ENCODE measurements around the gene PPARD.
"Not testable (repeated sequence)": the region's sequence is repeated elsewhere in the genome, so short reads cannot be mapped to it uniquely, and the experiment has no call there.

The PPARD gene

DNA sequence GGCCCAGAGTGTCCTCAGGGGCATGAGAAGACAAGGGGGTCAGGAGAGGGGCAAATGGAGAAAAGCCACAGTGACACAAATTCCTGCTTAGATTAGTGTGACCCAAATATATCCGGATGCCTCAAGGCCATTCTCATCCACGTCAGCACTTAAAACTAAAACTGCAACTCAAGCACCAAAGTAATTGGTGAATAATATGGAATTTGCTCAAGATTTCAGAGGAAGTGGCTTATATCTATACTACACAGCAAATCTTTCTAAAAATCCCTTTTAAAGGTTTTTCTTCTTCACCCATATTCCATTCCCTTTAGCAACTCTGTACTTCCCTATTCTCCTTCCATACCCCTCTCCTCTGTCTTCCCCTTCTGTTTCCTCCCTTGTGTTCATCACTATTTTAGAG, 29.6 kb upstream of the PPARD start:
- no peak for DNase-seq

DNA sequence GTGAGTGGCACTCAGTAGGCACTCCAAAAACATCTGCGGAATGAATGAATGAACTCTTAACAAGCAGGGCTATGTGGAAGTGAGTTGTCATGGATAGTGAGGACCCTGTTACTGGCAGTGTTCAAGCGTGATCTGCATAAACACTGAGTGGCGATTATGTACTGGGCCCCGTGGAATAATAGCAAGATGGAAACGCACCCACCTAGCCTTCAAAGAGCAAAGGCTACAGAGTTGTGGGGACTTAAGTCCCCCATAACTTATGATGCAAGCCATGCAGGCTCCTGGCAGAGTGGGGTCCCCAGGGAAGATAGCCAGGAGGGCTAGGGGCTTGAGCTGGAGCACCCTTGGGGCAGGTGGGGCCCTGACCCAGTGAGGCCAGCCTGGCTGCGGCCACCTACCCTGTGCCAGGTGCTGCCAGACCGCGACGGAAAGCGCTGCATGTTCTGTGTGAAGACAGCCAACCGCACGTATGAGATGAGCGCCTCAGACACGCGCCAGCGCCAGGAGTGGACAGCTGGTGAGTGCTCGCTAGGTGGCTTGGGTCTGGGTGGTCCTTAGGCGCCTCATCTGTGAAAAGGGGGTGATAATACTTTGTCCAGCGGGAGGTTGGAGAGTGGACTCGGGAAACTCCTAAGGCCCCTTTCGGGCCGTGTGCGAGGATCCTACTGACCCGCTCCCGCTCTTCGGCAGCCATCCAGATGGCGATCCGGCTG, 24.7 kb upstream of the PPARD start:
- DNase-seq, result no peak

DNA sequence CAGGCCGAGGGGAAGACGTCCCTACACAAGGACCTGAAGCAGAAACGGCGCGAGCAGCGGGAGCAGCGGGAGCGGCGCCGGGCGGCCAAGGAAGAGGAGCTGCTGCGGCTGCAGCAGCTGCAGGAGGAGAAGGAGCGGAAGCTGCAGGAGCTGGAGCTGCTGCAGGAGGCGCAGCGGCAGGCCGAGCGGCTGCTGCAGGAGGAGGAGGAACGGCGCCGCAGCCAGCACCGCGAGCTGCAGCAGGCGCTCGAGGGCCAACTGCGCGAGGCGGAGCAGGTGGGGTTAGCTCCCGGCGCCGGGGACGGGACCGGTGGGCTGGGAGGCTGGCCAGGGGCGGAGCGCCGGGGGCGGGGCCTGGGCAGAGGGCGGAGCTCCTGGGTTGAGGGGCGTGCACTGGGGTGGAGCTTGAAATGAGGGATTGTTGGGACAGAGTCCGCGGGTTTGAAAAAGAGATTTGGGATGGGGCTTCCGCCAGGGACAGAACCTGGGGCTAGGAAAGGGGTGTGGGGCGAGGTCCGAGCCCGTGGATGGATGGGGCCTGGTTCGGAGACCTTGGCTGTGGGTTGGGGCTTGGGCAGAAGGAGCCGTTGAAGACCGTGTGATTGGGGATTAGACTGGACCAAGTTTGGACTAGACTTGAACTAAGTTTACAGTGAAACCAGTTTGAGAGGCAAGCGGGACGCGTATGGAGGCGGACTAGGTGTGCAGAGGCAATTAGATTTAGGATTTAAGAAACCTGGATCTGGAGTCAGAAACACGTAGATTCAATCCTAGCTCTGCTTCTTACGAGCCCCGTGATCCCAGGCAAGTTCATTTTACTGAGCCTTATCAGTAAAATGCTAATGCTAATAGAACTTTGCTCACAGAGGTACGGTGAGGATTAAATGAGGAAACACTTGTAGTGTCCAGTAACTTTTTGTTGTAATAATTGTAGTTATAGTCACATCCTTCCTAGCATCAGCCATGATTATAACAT, 23.9 kb upstream of the PPARD start:
- DNase-seq, result peak; percentile 84

DNA sequence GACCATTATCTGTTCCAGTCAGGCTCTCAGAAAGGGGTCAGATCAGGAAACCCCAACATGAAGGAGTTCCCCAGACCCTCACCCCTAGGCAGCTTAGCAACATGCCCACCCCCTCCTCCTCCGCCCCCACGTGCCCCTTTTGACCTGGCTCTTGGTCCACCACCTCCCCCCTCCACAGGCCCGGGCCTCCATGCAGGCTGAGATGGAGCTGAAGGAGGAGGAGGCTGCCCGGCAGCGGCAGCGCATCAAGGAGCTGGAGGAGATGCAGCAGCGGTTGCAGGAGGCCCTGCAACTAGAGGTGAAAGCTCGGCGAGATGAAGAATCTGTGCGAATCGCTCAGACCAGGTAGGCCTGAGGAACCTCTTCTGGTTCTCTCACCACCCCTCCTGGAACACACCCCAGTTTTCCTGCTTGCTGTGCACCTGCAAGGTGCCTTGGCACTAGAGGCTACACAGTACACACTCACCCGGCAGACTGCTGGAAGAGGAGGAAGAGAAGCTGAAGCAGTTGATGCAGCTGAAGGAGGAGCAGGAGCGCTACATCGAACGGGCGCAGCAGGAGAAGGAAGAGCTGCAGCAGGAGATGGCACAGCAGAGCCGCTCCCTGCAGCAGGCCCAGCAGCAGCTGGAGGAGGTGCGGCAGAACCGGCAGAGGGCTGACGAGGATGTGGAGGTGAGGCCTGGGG, 22.9 kb upstream of the PPARD start:
- no peak for DNase-seq

DNA sequence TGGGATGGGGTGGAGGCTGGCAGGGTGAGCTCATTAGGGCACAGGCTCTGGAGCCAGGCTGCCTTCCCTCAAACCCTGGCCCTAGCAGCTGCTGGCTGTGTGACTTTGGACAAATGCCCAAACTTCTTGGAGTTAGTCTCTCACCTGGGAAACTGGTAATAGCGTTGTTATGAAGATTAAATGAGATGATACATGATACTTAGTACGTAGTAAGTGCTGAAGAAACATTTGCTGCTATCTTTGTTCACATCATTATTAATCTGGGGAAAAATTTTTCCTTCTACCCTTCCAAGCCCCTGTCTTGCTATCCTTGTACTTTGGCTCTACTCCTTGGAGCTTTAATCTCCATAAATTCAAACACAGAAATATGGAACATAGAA, 22.3 kb upstream of the PPARD start:
- DNase-seq, result no peak

DNA sequence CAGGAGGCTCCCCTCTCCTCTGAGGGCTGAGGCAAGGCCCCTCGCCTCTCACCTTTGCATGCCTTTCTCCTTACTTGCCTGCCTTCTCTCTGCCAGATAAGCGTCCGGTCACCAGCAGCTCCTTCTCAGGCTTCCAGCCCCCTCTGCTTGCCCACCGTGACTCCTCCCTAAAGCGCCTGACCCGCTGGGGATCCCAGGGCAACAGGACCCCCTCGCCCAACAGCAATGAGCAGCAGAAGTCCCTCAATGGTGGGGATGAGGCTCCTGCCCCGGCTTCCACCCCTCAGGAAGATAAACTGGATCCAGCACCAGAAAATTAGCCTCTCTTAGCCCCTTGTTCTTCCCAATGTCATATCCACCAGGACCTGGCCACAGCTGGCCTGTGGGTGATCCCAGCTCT, 21.3 kb upstream of the PPARD start:
- DNase-seq, result no peak

DNA sequence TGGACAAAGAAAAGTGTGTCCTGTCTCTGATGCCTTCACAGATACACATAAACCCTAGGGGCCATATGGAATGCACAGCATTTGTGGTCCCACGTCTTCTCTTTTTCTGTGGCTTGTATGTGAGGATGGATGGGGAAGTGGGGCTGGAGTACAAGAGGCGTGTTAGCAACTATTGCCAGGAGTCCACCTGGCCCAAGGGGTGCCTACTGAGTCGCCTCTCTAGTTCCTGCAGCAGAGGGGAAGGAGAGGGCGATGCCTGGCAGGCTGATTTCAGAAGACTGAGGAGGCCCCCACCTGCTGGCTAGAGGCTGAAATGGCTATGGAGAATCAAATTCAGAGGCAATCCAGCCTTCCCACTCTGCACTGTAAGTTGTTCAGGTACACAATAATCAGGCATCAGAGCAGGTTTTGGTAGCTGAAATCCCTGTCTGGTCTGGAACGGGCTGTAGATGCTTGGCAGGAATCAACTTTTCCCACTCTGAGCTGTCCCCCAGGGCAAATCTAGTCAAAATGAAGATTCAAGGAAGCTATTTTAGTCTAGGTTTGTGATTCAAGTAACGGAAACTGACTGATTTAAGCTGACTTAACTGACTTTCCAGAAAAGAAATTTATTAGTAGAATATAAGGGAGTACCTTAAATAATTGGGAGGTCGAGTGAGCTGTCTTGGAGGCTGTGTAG, 14.9 kb upstream of the PPARD start:
- peak; percentile 39 for DNase-seq

DNA sequence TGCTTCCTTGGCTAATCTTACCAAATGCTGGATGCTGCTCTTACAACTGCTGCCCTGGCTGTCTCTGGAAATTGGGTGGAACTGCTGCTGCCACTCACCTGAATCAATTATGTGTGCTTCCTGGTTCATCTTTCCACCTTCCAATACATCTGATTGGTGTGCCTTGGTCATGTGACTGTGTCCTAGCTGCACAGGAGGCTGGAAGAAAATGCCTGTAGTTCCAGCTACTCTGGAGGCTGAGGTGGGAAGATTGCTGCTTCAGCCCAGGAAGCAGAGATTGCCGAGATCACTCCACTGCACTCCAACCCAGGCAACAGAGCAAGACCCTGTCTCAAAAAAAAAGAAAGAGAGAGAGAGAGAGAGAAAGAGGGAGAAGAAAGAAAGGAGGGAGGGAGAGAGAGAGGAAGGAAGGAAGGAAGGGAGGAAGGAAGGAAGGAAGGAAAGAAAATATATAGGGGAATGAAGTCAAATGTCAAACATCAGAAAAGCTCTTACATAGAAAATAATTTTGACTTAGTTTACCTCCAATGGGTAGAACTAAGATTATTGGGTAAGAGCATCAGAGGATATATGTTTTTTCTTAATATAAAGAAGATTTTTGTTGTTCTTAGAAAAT, 14.1 kb upstream of the PPARD start:
- no peak for DNase-seq

DNA sequence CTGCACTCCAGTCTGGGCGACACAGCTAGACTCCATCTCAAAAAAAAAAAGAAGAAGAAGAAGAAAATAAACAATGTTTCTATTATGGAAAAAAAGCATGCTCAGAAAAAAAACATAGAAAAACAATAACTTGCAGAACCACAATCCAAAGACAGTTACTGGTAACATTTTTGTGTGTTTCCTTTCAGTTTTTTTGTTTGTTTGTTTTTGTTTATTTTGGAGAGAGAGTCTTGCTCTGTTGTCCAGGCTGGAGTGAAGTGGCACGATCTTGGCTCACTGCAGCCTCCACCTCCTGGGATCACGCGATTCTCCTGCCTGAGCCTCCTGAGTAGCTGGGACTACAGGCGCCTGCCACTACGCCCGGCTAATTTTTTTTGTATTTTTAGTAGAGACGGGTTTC, 13.4 kb upstream of the PPARD start:
- DNase-seq, result not testable (repeated sequence)

DNA sequence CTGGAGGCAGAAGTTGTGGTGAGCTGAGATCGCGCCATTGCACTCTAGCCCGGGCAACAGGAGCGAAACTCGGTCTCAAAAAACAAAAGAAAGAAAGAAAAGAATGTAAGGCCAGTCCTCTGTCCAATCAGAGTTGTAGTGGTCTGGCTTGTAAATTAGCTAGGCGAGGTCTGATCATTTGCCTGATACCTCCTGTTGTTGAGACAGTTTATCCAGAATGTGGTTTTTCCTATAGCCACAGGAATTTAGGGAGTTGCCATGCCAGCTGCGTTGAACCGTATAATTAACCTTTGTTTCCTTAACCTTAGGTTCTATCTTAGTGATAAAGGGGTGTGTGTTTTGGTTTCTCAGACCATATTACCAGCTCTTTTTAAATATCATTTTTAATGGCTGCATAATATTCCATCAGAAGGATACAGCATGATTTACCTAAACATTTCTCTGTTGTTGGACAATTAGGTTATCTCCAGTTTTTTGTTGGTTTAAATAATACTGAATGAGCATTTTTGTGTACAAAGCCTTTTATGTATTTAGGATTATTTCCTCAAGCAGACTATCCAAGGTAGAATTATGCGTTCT, 11.7 kb upstream of the PPARD start:
- DNase-seq, result no peak

DNA sequence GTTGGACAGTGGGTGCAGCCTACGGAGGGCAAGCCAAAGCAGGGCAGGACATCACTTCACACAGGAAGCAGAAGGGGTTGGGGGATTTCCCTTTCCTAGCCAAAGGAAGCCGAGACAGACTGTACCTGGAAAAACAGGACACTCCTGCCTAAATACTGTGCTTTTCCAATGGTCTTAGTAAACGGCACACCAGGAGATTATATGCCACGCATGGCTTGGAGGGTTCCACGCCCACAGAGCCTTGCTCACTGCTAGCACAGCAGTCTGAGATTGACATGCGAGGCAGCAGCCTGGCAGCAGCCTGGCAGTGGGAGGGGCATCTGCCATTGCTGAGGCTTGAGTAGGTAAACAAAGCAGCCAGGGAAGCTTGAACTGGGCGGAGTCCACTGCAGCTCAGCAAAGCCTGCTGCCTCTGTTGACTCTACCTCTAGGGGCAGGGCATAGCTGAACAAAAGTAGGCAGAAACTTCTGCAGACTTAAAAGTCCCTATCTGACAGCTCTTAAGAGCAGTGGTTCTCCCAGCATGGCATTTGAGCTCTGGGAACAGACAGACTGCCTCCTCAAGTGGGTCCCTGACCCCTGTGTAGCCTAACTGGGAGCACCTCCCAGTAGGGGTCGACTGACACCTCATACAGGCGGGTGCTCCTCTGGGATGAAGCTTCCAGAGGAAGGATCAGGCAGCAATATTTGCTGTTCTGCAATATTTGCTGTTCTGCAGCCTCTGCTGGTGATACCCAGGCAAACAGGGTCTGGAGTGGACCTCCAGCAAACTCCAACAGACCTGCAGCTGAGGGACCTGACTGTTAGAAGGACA, 10.1 kb upstream of the PPARD start:
- DNase-seq, result not testable (repeated sequence)

DNA sequence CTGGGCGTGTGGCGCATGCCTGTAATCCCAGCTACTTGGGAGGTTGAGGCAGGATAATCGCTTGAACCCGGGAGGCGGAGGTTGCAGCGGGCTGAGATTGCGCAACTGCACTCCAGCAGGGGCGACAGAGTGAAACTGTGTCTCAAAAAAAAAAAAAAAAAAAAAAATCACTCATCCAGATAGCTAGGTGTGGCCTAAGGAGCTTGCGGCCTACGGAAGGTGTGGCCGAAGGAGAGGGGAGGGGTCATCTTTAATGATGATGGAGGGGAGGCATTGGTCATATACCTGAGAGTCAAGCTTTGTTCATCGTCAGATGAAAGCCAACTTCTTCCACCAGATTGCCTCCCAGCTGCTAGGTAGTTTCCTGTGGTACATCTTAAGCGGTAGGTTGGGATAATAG, 801 bp upstream of the PPARD start:
- DNase-seq, result no peak

DNA sequence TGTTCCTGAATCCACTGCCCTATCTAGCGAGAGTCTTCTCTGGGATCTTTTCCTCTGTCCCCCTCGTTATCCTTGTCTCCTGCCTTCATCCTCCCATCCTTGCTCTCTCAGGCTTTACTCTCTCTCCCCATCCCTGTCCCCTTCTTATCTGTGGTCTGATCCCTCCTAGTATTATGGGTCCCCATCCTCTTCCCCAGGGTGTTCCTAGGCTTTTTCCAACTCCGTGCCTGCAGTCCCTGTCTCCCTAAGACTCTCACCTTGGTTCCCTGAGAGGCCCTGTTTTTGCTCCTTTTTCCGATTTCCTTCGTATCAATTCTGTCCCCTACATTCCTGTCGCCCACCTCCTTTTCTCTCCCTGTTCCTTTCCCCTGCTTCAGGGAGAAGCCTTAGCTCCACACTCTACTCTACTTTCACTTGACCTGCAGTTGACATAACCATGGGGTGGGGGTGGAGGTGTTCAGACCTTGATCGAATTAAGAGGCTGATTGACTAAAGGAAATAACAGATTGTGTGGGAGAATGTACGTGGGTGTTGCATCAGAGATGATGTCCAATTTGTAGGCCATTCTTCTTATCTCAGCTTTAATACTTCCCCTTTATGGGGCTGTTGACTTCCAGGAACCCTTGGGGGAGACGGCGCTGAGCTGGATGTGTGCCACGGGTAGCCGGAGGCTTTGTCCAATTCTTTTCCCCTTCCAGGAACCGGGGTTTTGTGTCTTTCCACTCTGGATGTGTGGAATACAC, 905 bp downstream of the PPARD start:
- DNase-seq, result no peak

DNA sequence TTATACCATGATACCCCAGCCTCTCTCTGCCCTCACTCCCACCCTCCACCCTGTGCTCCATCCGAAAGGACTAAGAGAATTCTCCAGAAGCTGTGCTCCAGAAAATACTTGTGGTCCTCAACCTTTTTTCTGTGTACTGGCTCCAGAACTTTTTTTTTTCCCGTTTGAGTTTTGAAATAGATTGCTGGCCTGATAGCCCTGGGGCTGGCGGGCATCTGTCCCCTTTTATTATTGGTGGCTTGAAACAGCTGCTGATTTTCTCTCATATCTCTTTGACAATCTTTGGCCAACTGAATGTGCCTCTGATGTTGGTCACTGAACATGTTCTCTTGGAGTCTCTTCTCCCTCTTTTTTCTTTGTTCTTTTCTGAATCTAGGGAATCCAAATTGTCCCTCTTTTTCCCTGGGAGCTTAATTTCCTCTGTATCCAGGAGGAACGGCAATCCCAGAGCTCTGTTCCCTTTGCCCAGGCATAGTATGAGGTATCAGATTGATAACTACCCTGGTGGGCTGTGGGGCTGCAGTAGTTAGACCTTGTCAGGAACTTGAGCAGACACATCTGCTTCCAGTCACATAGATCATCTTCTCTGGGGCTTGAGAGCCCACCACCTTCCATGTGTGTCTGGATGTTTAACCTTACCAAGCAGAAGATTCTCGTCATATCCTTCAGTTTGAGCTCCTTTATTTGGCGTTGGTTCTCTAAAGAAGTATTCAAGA, 1.6 kb downstream of the PPARD start:
- DNase-seq, result no peak

DNA sequence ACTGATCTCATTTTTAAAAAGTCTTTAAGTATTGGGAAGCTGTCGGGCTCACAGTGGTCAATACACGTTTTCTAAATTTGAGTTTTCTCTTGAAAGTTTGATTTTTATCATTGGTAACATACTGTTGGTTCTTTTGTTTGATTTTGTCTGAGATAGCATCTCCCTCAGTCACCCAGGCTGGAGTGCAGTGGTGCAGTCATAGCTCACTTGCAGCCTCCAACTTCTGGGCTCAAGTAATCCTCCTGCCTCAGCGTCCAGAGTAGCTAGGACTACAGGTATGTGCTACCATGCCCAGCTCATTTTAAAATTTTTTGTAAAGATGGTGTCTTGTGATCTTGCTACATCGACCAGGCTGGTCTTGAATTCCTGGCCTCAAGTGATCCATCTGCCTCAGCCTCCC, 9.1 kb downstream of the PPARD start:
- DNase-seq, result no peak

DNA sequence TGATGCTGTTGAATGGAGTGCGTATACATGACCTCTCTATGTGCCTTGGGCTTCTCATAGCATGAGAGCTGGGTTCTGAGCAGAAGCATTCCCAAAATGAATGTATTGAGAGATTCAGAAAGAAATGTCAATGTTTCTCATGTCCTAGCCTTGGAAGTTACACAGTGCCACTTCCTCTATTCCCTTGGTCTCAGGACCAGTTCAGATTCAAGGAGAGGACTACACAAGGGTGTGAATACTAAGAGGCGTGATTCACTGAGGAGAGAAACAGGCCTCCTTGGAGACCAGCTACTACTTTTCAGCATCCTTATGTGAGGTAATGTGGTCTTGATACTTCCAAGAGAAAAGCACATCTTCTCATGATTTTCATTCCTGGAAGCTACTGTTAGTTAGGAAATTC, 10.4 kb downstream of the PPARD start:
- DNase-seq, result no peak

DNA sequence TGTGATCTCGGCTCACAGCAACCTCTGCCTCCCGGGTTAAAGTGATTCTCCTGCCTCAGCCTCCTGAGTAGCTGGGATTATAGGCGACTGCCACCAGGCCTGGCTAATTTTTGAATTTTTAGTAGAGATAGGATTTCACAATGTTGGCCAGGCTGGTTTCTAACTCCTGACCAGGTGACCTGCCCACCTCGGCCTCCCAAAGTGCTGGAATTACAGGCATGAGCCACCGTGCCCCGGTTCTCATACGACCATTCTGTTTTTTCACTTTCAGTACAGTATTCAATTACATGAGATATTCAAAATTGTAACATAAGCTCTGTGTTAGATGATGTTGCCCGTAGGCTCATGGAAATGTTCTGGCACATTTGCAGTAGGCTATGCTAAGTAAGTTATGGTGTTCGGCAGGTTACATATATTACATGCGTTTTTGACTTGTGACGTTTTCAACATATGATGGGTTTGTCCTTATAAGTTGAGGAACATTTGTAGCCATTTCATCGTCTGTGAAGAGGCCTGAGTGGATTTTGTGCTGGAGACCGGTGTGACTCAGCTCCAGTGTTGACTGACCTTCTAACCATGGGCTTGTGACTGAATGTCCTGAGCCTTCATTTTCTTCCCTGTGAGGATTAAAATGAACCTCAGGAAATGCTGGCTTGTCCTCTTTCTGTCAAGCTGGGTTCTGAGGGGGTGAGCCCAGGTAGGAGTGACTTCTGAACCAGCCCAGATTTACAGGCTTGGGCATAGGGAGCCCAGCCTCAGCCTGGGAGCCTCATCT, 12.2 kb downstream of the PPARD start:
- DNase-seq, result no peak

DNA sequence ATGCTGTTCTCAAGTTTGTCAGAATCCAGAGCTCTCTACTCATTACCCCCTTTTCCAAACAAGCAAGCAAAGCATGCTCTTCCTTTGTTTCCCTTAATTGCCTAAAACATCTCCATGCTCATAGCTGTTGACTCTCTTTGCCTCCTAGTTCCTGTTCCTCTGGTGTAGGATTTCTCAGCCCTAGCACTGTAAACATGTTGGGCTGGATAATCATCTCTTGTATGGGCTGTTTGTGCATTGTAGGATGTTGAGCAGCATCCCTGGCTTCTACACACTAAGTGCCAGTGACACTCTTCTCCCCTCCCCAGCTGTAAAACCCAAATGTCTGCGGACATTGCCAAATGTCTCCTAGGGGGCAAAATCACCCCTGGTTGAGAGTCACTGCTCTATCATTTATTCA, 14.0 kb downstream of the PPARD start:
- DNase-seq, result no peak

DNA sequence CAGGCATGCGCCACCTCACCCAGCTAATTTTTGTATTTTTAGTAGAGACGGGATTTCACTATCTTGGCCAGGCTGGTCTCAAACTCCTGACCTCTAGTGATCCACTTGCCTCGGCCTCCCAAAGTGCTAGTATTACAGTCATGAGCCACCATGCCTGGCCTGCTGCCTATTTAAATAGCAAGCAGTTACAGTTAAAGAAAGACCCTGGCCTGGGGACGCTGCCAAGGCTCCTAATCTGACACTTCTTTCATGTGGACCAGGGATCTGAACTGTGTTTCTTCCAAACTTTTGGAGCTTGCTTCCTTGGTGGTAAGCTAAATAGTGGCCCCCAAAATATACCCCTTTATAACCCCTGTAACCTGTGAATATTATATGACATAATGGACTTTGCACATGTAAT, 15.3 kb downstream of the PPARD start:
- DNase-seq, result no peak
